WTC11 (cell line): ENCODE data around the gene EME1. TPM values are rescaled to one million over a fixed set of nuclear protein-coding genes. Genes with fewer than 3 reads are reported as not detected.

Source experiments
- ATAC-seq: fragments of 200-7000 bp; cut with Tn5 transposase; 2 replicates; pipeline ENCODE4 v1.10.0; 2021; ENCODE audit warnings: mild to moderate bottlenecking, moderate library complexity
- CTCF ChIA-PET: fragments of 300-600 bp; sonication (Branson Sonifier 250); formaldehyde crosslinking; loops from one replicate; lab custom pipeline; 2021; ENCODE audit warnings: antibody characterized with exemption; lab: Charles Lee
- POLR2A ChIA-PET: fragments of 350-600 bp; sonication (Branson Sonifier 250); formaldehyde crosslinking; loops from one replicate; lab custom pipeline; 2021; ENCODE audit warnings: antibody characterized with exemption; lab: Charles Lee
- DNase-seq: peaks from one replicate; pipeline ENCODE4 v3.0.0; 2021; ENCODE audit warnings: low spot score
- H3K27ac Mint-ChIP-seq: 2 replicates; pipeline ENCODE4 v1.8.0; 2021; ENCODE audit warnings: mixed read lengths
- H3K27me3 Mint-ChIP-seq: 2 replicates; pipeline ENCODE4 v1.8.0; 2021; ENCODE audit warnings: low read depth, mild to moderate bottlenecking, moderate library complexity, mixed read lengths
- H3K36me3 Mint-ChIP-seq: 2 replicates; pipeline ENCODE4 v1.8.0; 2021; ENCODE audit warnings: mixed read lengths
- H3K4me1 Mint-ChIP-seq: 2 replicates; pipeline ENCODE4 v1.8.0; 2022; ENCODE audit warnings: mixed read lengths
- H3K4me3 Mint-ChIP-seq: 2 replicates; pipeline ENCODE4 v1.8.0; 2021; ENCODE audit warnings: mild to moderate bottlenecking, moderate library complexity, mixed read lengths
- H3K9me3 Mint-ChIP-seq: 2 replicates; pipeline ENCODE4 v1.8.0; 2021; ENCODE audit warnings: mixed read lengths
- CREM ChIP-seq: sonication (generic); formaldehyde crosslinking; IDR thresholded peaks from 2 replicates; pipeline ENCODE4 v1.8.1; 2022; ENCODE audit warnings: mild to moderate bottlenecking, missing genetic modification reagents, moderate library complexity
- FOXJ3 ChIP-seq: sonication (generic); formaldehyde crosslinking; IDR thresholded peaks from 2 replicates; pipeline ENCODE4 v1.9.0; 2021; ENCODE audit warnings: missing genetic modification reagents, mild to moderate bottlenecking, borderline replicate concordance
- GABPB1 ChIP-seq: sonication (generic); formaldehyde crosslinking; IDR thresholded peaks from 2 replicates; pipeline ENCODE4 v1.8.1; 2023; ENCODE audit warnings: mild to moderate bottlenecking, missing genetic modification reagents
- GTF2I ChIP-seq: fragments of 250-450 bp; sonication (Bioruptor Pico); conservative IDR thresholded peaks from 2 replicates; pipeline ENCODE4 v1.4.0; 2021; ENCODE audit warnings: mild to moderate bottlenecking
- NFATC4 ChIP-seq: fragments of 250-450 bp; sonication (Bioruptor Pico); IDR thresholded peaks from 2 replicates; pipeline ENCODE4 v1.9.0; 2021; ENCODE audit warnings: mild to moderate bottlenecking
- PRRX2 ChIP-seq: fragments of 250-450 bp; sonication (Bioruptor Pico); IDR thresholded peaks from 2 replicates; pipeline ENCODE4 v1.8.0; 2021; ENCODE audit warnings: mild to moderate bottlenecking
- ZNF423 ChIP-seq: fragments of 250-450 bp; sonication (Bioruptor Pico); IDR thresholded peaks from 2 replicates; pipeline ENCODE4 v2.1.2; 2022; ENCODE audit warnings: mild to moderate bottlenecking, moderate library complexity
- total RNA-seq: library from RNA; stranded (reverse); gene quantifications from 3 replicates; pipeline ENCODE4 v1.2.3, GENCODE V29; 2021
- TF ChIP-seq, protein P1 (sequence below): fragments of 250-450 bp; sonication (Bioruptor Pico); IDR thresholded peaks from 2 replicates; pipeline ENCODE4 v1.9.0; 2021; ENCODE audit warnings: mild to moderate bottlenecking
- TF ChIP-seq, protein P2 (sequence below): sonication (generic); formaldehyde crosslinking; IDR thresholded peaks from 2 replicates; pipeline ENCODE4 v1.8.1; 2023; ENCODE audit warnings: mild to moderate bottlenecking, moderate library complexity, missing genetic modification reagents
- TF ChIP-seq, protein P3 (sequence below): sonication (generic); formaldehyde crosslinking; IDR thresholded peaks from 2 replicates; pipeline ENCODE4 v1.8.0; 2022; ENCODE audit warnings: mild to moderate bottlenecking, missing genetic modification reagents
- TF ChIP-seq, protein P4 (sequence below): sonication (generic); formaldehyde crosslinking; IDR thresholded peaks from 2 replicates; pipeline ENCODE4 v1.8.1; 2022; ENCODE audit warnings: mild to moderate bottlenecking, missing genetic modification reagents, moderate library complexity, borderline replicate concordance
- TF ChIP-seq, protein P5 (sequence below): sonication (generic); formaldehyde crosslinking; IDR thresholded peaks from 2 replicates; pipeline ENCODE4 v1.8.1; 2022; ENCODE audit warnings: low read depth, missing genetic modification reagents, borderline replicate concordance
- TF ChIP-seq, protein P6 (sequence below): sonication (generic); formaldehyde crosslinking; IDR thresholded peaks from 2 replicates; pipeline ENCODE4 v1.8.0; 2022; ENCODE audit warnings: missing genetic modification reagents
- TF ChIP-seq, protein P7 (sequence below): sonication (generic); formaldehyde crosslinking; IDR thresholded peaks from 2 replicates; pipeline ENCODE4 v1.8.1; 2023; ENCODE audit warnings: mild to moderate bottlenecking, missing genetic modification reagents, moderate library complexity
- TF ChIP-seq, protein P8 (sequence below): sonication (generic); formaldehyde crosslinking; IDR thresholded peaks from 2 replicates; pipeline ENCODE4 v1.8.1; 2022; ENCODE audit warnings: mild to moderate bottlenecking, moderate library complexity, missing genetic modification reagents
- TF ChIP-seq, protein P9 (sequence below): fragments of 250-450 bp; sonication (Bioruptor Pico); conservative IDR thresholded peaks from 2 replicates; pipeline ENCODE4 v1.9.0; 2021; ENCODE audit warnings: mild to moderate bottlenecking

The EME1 gene
- total RNA-seq, 1 experiment from 2014 or later: 24.9 TPM

DNA sequence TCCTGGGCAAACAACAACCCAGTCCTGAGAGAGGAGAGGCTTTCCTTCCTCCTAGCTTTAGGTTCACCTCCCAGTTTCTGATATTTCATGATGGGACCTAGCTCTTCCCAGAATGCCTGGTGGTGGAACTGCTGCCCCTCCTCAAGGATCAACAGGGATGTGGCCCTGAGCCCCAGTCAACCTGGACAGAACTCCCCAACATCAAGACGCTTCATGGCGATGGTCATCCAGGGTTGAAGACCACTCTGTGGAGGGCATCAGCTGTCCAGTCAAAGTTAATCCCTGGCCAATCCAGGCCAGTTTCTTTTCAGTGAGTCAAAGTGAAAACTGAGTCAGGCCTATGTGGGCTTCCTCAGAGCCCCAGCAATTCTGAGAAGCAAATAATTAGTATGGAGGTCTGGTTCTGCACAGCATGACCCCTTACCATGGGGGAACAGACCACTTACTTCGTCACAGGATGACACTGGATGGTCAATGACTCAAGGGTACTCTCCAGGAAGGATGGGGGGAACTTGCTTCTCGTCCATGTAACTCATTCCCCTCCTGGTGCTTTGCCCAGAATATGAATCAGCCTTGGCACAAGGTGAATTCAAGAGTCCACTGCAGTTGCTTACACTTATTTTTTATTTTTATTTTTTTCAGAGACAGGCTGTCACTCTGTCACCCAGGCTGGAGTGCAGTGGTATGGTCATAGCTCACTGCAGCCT, 41.8 kb upstream of the EME1 start:
- Mint-ChIP-seq H3K36me3 (no peaks in the 10 kb centered on the region), H3K9me3 (no peaks in the 10 kb centered on the region), H3K4me1 (peaks cover 17% of the 10 kb centered on the region), H3K4me3 (no peak overlapping the region), H3K27ac (no peak overlapping the region), H3K27me3 (no peaks in the 10 kb centered on the region)
- TF ChIP-seq ZNF423 (CRISPR knock-in tag): no peak
- no peak for TF ChIP-seq PRRX2 (CRISPR knock-in tag)
- TF ChIP-seq, protein P1, sequence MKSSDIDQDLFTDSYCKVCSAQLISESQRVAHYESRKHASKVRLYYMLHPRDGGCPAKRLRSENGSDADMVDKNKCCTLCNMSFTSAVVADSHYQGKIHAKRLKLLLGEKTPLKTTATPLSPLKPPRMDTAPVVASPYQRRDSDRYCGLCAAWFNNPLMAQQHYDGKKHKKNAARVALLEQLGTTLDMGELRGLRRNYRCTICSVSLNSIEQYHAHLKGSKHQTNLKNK (CRISPR knock-in tag): no peak
- TF ChIP-seq, protein P2, sequence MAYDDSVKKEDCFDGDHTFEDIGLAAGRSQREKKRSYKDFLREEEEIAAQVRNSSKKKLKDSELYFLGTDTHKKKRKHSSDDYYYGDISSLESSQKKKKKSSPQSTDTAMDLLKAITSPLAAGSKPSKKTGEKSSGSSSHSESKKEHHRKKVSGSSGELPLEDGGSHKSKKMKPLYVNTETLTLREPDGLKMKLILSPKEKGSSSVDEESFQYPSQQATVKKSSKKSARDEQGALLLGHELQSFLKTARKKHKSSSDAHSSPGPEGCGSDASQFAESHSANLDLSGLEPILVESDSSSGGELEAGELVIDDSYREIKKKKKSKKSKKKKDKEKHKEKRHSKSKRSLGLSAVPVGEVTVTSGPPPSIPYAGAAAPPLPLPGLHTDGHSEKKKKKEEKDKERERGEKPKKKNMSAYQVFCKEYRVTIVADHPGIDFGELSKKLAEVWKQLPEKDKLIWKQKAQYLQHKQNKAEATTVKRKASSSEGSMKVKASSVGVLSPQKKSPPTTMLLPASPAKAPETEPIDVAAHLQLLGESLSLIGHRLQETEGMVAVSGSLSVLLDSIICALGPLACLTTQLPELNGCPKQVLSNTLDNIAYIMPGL (CRISPR knock-in tag): no peak
- TF ChIP-seq, protein P3, sequence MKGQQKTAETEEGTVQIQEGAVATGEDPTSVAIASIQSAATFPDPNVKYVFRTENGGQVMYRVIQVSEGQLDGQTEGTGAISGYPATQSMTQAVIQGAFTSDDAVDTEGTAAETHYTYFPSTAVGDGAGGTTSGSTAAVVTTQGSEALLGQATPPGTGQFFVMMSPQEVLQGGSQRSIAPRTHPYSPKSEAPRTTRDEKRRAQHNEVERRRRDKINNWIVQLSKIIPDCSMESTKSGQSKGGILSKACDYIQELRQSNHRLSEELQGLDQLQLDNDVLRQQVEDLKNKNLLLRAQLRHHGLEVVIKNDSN: no peak
- no peak for TF ChIP-seq FOXJ3 (CRISPR knock-in tag)
- TF ChIP-seq, protein P4, sequence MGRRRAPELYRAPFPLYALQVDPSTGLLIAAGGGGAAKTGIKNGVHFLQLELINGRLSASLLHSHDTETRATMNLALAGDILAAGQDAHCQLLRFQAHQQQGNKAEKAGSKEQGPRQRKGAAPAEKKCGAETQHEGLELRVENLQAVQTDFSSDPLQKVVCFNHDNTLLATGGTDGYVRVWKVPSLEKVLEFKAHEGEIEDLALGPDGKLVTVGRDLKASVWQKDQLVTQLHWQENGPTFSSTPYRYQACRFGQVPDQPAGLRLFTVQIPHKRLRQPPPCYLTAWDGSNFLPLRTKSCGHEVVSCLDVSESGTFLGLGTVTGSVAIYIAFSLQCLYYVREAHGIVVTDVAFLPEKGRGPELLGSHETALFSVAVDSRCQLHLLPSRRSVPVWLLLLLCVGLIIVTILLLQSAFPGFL (CRISPR knock-in tag): no peak
- TF ChIP-seq, protein P5, sequence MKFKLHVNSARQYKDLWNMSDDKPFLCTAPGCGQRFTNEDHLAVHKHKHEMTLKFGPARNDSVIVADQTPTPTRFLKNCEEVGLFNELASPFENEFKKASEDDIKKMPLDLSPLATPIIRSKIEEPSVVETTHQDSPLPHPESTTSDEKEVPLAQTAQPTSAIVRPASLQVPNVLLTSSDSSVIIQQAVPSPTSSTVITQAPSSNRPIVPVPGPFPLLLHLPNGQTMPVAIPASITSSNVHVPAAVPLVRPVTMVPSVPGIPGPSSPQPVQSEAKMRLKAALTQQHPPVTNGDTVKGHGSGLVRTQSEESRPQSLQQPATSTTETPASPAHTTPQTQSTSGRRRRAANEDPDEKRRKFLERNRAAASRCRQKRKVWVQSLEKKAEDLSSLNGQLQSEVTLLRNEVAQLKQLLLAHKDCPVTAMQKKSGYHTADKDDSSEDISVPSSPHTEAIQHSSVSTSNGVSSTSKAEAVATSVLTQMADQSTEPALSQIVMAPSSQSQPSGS: no peak
- DNase-seq (no peak), ATAC-seq (no peak)
- ChIA-PET POLR2A (no interaction called here), CTCF (interaction anchor here (0.7 to 2.1 kb wide), 4 partner anchors 16 to 251 kb away, joined by 3 to 10 read pairs (median 4); no protein-coding TSS in a partner anchor)

DNA sequence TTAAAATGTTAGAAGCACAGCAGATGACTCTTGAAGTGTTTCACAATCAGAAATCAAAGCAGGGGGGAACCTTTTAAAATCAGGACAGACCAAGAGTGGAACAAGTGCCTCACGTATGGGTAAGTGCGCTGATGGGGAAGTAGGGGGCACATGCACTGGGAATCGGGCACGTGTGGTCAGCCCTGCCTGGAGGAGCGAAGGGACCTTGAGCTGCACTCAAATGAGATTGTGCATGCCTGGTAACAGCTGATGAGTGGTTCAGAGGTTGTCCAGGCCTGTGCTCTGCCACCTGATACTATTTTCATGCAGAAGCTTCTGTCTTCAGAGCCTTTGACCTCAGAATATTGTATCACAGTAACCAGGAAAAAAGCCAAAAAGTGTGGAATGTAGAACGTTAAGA, 40.8 kb upstream of the EME1 start:
- no peak overlapping the region for H3K4me3 Mint-ChIP-seq
- DNase-seq (no peak), ATAC-seq (no peak)
- H3K27ac Mint-ChIP-seq: no peak overlapping the region
- POLR2A ChIA-PET: no interaction called here
- H3K9me3 Mint-ChIP-seq: no peaks in the 10 kb centered on the region
- no peaks in the 10 kb centered on the region for H3K27me3 Mint-ChIP-seq
- H3K36me3 Mint-ChIP-seq: no peaks in the 10 kb centered on the region
- H3K4me1 Mint-ChIP-seq: peaks cover 17% of the 10 kb centered on the region
- CTCF ChIA-PET: interaction anchor here (0.7 to 2.2 kb wide), 9 partner anchors 9 to 163 kb away, joined by 3 to 31 read pairs (median 12); partner anchors contain the start of genes LRRC59 and TMEM92
- TF ChIP-seq NFATC4 (CRISPR knock-in tag) (no peak), GABPB1 (no peak), GTF2I (CRISPR knock-in tag) (no peak), CREM (CRISPR knock-in tag) (no peak)
- TF ChIP-seq, protein P6, sequence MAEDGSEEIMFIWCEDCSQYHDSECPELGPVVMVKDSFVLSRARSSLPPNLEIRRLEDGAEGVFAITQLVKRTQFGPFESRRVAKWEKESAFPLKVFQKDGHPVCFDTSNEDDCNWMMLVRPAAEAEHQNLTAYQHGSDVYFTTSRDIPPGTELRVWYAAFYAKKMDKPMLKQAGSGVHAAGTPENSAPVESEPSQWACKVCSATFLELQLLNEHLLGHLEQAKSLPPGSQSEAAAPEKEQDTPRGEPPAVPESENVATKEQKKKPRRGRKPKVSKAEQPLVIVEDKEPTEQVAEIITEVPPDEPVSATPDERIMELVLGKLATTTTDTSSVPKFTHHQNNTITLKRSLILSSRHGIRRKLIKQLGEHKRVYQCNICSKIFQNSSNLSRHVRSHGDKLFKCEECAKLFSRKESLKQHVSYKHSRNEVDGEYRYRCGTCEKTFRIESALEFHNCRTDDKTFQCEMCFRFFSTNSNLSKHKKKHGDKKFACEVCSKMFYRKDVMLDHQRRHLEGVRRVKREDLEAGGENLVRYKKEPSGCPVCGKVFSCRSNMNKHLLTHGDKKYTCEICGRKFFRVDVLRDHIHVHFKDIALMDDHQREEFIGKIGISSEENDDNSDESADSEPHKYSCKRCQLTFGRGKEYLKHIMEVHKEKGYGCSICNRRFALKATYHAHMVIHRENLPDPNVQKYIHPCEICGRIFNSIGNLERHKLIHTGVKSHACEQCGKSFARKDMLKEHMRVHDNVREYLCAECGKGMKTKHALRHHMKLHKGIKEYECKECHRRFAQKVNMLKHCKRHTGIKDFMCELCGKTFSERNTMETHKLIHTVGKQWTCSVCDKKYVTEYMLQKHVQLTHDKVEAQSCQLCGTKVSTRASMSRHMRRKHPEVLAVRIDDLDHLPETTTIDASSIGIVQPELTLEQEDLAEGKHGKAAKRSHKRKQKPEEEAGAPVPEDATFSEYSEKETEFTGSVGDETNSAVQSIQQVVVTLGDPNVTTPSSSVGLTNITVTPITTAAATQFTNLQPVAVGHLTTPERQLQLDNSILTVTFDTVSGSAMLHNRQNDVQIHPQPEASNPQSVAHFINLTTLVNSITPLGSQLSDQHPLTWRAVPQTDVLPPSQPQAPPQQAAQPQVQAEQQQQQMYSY: no peak
- TF ChIP-seq, protein P7, sequence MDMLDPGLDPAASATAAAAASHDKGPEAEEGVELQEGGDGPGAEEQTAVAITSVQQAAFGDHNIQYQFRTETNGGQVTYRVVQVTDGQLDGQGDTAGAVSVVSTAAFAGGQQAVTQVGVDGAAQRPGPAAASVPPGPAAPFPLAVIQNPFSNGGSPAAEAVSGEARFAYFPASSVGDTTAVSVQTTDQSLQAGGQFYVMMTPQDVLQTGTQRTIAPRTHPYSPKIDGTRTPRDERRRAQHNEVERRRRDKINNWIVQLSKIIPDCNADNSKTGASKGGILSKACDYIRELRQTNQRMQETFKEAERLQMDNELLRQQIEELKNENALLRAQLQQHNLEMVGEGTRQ: no peak
- TF ChIP-seq, protein P8, sequence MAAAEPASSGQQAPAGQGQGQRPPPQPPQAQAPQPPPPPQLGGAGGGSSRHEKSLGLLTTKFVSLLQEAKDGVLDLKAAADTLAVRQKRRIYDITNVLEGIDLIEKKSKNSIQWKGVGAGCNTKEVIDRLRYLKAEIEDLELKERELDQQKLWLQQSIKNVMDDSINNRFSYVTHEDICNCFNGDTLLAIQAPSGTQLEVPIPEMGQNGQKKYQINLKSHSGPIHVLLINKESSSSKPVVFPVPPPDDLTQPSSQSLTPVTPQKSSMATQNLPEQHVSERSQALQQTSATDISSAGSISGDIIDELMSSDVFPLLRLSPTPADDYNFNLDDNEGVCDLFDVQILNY: no peak
- TF ChIP-seq, protein P3: no peak
- TF ChIP-seq, protein P9, sequence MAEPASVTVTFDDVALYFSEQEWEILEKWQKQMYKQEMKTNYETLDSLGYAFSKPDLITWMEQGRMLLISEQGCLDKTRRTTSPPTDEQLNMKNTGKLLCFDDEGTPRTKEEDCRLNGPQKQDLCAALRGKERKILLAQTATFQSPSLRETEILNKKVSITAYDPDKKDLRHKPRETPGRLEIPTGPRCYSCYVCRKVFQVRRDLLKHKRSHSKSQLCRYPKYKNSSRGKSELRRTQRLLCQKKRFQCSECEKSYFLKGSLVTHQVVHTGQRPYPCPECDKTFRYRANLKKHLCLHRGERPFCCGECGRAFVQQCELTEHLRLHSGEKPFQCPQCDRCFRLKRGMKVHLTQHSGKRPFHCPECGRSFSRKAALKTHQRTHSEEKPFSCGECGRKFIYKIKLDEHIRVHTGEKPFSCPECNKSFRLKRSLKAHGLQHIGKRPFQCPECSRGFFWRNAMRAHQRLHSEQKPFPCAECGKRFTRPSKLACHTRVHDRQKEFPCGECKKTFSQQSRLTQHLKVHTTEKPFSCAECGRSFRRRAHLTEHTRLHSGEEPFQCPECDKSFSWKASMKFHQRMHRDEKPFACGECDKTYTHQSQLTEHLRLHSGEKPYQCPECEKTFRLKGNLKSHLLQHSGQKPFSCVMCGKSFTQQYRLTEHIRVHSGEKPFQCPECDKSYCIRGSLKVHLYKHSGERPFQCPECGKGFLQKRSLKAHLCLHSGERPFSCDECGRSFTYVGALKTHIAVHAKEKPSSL: no peak
